ENCODE data around the gene FAM50A. TPM values are rescaled to one million over a fixed set of nuclear protein-coding genes. Genes with fewer than 3 reads are reported as not detected.

The FAM50A gene
- total and polyA plus RNA-seq, 2 of the 4 experiments (the other 2 are of a cell fraction) = 46.4 to 119 TPM

DNA sequence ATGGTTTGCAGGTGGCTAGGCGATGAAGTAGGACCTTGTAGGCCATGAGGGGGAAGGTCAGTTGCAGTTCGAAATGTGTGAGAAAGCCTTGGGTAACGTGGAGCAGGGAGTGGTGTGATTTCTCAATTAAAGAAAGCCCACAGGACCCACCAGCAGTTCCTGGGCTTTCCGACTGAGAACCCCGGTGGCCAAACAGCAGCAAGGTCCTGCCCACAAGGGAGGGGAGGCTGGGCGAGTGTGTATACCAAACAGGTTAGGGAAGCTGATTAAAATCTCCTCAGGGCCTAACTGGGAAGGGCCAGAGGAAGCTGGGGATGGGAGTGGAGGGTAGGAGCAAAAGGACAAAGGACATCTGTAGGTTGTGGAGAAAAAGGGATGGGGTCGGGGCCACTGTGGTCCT, 13.0 kb upstream of the FAM50A start:
- H2BK5ac ChIP-seq (ENCODE audit: low read depth, low read length, poor library complexity, severe bottlenecking) = no peak overlapping the region
- ChIA-PET POLR2A (ENCODE audit: unreplicated experiment) (no interaction called here), CTCF (no interaction called here)
- no peak overlapping the region for H3K9ac ChIP-seq (ENCODE audit: low read depth, low read length)
- peaks cover 2% of the 10 kb centered on the region; the same call in 1 of the 2 replicates for H3K4me1 ChIP-seq (ENCODE audit: control insufficient read depth, insufficient read depth, low read length)
- H4K91ac ChIP-seq (ENCODE audit: insufficient read depth, low read depth, low read length) = no peak overlapping the region
- in situ Hi-C loops (cut with MboI; ENCODE audit: low sequenced_read_pairs) (no loop called here), dilution Hi-C loops (cut with HindIII; ENCODE audit: low sequenced_read_pairs, unreplicated experiment) (no loop called here), intact Hi-C loops (cut with micrococcal nuclease) (no loop called here)
- H3K14ac ChIP-seq (replicated peaks; ENCODE audit: low read depth, low read length) = no peak overlapping the region
- H3K4me2 ChIP-seq (ENCODE audit: low read depth, low read length) = no peak overlapping the region
- no peak overlapping the region for H4K8ac ChIP-seq (ENCODE audit: low read depth in 2 of 2, low read length in 2 of 2)
- H3K27me3 ChIP-seq (ENCODE audit: control insufficient read depth, insufficient read depth, low read length) = no peaks in the 10 kb centered on the region
- no peak overlapping the region for H3K4me3 ChIP-seq (ENCODE audit: insufficient read depth, low read depth, low read length)
- H3K27ac ChIP-seq (ENCODE audit: insufficient read depth, low read length) = no peak overlapping the region
- H2AK5ac ChIP-seq (ENCODE audit: low read depth, low read length) = no peak overlapping the region
- H3K18ac ChIP-seq (ENCODE audit: low read depth, low read length) = no peak overlapping the region
- H4K5ac ChIP-seq (ENCODE audit: low read depth, low read length) = no peak overlapping the region
- peaks cover 7% of the 10 kb centered on the region for H4K20me1 ChIP-seq (ENCODE audit: insufficient read depth, low read length)
- ATAC-seq (ENCODE audit: low read depth) (no peak), DNase-seq (no peak)
- H3K23ac ChIP-seq (ENCODE audit: low read depth, low read length) = no peak overlapping the region
- H2AK9ac ChIP-seq (replicated peaks; ENCODE audit: low read depth, low read length, poor library complexity) = no peak overlapping the region
- no peak overlapping the region for H2BK15ac ChIP-seq (ENCODE audit: low read depth, low read length)
- peaks cover 7 to 25% of the 10 kb centered on the region in 2 experiments for H3K79me1 ChIP-seq (ENCODE audit: low read depth in 1 of 2, low read length in 2 of 2)
- H3K9me3 ChIP-seq (ENCODE audit: control insufficient read depth, insufficient read depth, low read length) = no peaks in the 10 kb centered on the region
- WGBS, 2 experiments (ENCODE audit: extremely low coverage in 2 of 2, insufficient read length in 1 of 2) = 100% methylated on average over 1 of the region's 7 CpGs; no CpG with 5 or more reads in 1 of the 2 experiments
- H3K9me1 ChIP-seq (ENCODE audit: insufficient read depth, low read length) = peaks cover 3% of the 10 kb centered on the region; the same call in 1 of the 2 replicates
- H3K4ac ChIP-seq (ENCODE audit: low read depth, low read length) = no peak overlapping the region
- no peak overlapping the region for H2BK120ac ChIP-seq (ENCODE audit: low read depth, low read length)
- H3K36me3 ChIP-seq (ENCODE audit: control insufficient read depth, insufficient read depth, low read length) = peaks cover 31% of the 10 kb centered on the region
- H2BK20ac ChIP-seq (ENCODE audit: low read depth, low read length) = no peak overlapping the region
- H3K56ac ChIP-seq (ENCODE audit: extremely low read depth, insufficient read depth, low read length) = no peak overlapping the region
- no peak overlapping the region for H2AFZ ChIP-seq (replicated peaks; ENCODE audit: low read length, poor library complexity)
- no peak for TF ChIP-seq RFX5 (IDR thresholded peaks at IDR 0.05; ENCODE audit: low read depth, low read length)
- no peak for TF ChIP-seq MAFK (IDR thresholded peaks at IDR 0.05; ENCODE audit: low read depth, low read length)
- no peak for TF ChIP-seq CEBPB (IDR thresholded peaks at IDR 0.05; ENCODE audit: low read depth, low read length)
- TF ChIP-seq RCOR1 (IDR thresholded peaks at IDR 0.05; ENCODE audit: insufficient replicate concordance, low read length) = no peak
- TF ChIP-seq, protein P1, sequence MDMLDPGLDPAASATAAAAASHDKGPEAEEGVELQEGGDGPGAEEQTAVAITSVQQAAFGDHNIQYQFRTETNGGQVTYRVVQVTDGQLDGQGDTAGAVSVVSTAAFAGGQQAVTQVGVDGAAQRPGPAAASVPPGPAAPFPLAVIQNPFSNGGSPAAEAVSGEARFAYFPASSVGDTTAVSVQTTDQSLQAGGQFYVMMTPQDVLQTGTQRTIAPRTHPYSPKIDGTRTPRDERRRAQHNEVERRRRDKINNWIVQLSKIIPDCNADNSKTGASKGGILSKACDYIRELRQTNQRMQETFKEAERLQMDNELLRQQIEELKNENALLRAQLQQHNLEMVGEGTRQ (IDR thresholded peaks at IDR 0.05; ENCODE audit: low read depth, low read length) = no peak
- TF ChIP-seq FOS (IDR thresholded peaks at IDR 0.05; ENCODE audit: low read depth, low read length) = no peak
- TF ChIP-seq, protein P2, sequence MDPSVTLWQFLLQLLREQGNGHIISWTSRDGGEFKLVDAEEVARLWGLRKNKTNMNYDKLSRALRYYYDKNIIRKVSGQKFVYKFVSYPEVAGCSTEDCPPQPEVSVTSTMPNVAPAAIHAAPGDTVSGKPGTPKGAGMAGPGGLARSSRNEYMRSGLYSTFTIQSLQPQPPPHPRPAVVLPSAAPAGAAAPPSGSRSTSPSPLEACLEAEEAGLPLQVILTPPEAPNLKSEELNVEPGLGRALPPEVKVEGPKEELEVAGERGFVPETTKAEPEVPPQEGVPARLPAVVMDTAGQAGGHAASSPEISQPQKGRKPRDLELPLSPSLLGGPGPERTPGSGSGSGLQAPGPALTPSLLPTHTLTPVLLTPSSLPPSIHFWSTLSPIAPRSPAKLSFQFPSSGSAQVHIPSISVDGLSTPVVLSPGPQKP (IDR thresholded peaks at IDR 0.05; ENCODE audit: borderline replicate concordance, low read depth, low read length) = no peak
- TF ChIP-seq CHD1 (IDR thresholded peaks at IDR 0.05; ENCODE audit: low read depth, low read length) = no peak
- no peak for TF ChIP-seq NFE2L2 (IDR thresholded peaks at IDR 0.05; ENCODE audit: low read depth, low read length)
- TF ChIP-seq, protein P3, sequence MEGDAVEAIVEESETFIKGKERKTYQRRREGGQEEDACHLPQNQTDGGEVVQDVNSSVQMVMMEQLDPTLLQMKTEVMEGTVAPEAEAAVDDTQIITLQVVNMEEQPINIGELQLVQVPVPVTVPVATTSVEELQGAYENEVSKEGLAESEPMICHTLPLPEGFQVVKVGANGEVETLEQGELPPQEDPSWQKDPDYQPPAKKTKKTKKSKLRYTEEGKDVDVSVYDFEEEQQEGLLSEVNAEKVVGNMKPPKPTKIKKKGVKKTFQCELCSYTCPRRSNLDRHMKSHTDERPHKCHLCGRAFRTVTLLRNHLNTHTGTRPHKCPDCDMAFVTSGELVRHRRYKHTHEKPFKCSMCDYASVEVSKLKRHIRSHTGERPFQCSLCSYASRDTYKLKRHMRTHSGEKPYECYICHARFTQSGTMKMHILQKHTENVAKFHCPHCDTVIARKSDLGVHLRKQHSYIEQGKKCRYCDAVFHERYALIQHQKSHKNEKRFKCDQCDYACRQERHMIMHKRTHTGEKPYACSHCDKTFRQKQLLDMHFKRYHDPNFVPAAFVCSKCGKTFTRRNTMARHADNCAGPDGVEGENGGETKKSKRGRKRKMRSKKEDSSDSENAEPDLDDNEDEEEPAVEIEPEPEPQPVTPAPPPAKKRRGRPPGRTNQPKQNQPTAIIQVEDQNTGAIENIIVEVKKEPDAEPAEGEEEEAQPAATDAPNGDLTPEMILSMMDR (conservative IDR thresholded peaks at IDR 0.05; ENCODE audit: low read depth, low read length) = no peak
- TF ChIP-seq BHLHE40 (IDR thresholded peaks at IDR 0.05; ENCODE audit: low read depth, low read length) = no peak
- TF ChIP-seq RAD21 (IDR thresholded peaks at IDR 0.05; ENCODE audit: low read length) = no peak
- no peak for TF ChIP-seq SMC3 (IDR thresholded peaks at IDR 0.05; ENCODE audit: low read depth, low read length)
- no peak for TF ChIP-seq POLR2A (IDR thresholded peaks at IDR 0.05; ENCODE audit: low read depth, low read length)
- TF ChIP-seq MXI1 (IDR thresholded peaks at IDR 0.05; ENCODE audit: borderline replicate concordance, low read depth, low read length) = no peak
- TF ChIP-seq MAZ (IDR thresholded peaks at IDR 0.05; ENCODE audit: borderline replicate concordance, low read depth, low read length) = no peak
- BruUV-seq (replicated peaks) = no TSS peak
